HG02840 (cell line): ENCODE measurements around the gene BCL2L1.
"Not testable (repeated sequence)": the region's sequence is repeated elsewhere in the genome, so short reads cannot be mapped to it uniquely, and the experiment has no call there.

Experiments
- ATAC-seq: cut with Tn5 transposase; IDR thresholded peaks from one replicate; pipeline ENCODE4 v1.9.1; 2021; ENCODE audit warnings: mild to moderate bottlenecking, moderate library complexity, moderate number of reproducible peaks; ENCODE audit not compliant: unreplicated experiment, low FRiP score

Gene BCL2L1

DNA sequence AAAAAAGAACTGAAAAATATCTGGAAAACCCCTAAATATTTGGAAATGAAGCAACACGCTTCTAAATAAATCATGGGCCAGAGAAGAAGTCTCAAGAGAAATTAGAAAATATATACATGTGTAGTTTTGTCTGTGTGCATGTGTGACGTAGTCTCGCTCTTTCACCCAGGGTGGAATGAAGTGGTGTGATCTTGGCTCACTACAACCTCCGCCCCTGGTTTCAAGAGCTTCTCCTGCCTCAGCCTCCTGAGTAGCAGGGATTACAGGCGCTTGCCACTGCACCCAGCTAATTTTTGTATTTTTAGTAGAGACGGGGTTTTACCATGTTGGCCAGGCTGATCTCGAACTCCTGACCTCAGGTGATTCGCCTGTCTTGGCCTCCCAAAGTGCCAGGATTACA, 96.1 kb downstream of the BCL2L1 start:
- not testable (repeated sequence) for ATAC-seq

DNA sequence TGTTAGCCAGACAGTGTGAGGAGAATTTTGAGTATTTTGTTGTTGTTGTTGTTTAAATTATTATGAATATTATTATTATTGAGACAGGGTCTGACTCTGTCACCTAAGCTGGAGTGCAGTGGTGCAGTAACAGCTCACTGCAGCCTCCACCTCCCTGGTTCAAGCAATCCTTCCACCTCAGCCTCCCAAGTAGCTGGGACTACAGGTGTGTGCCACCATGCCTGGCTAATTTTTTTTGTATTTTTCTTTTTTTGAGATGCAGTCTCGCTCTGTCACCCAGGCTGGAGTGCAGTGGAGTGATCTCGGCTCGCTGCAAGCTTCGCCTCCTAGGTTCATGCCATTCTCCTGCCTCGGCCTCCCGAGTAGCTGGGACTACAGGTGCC, 99.6 kb downstream of the BCL2L1 start:
- ATAC-seq = not testable (repeated sequence)

DNA sequence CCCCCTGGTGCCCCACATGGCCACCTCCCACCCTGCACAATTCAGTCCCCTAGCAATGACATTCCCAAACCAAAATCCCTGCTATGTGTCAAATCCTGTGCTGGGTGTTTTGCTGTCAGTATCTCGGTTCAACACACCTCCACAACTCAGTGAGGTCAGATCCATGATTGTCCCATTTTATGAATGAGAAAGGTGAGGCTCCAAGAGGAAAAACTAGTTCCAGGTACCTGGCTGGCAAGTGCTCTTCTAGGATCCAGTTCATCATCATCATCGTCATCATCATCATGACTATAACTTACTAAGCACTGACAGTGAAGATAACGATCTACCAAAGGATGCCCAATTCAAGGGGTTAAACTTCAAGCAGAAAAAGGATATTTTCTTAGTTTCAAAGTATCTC, 102.4 kb downstream of the BCL2L1 start:
- ATAC-seq = no peak

DNA sequence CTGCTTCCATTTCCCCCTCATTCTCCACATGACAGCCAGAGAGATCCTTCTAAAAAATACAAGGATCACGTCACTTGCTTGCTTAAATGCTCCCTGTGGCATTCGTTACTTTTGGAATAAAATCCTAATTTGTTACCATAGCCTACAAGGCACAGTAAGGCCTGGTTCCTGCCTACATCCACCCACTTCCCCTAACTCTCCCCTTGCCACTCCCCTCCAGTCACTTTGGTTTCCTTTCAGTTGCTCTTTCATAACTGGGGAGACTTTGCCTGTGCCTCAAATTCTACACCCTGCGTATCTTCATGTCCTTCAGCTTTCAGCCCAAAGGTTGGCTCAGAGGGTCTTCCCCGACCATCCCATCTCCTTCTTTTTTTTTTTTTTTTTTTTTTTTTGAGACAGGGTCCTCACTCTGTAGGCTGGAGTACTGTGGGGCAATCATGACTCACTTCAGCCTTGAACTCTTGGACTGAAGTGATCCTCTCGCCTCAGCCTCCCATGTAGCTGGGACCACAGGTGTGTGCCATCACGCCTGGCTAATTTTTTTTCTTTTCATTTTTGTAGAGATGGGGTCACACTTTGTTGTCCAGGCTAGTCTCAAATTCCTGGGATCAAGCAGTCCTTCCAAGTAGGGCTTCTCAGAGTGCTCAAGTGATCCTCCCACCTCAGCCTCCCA, 105.1 kb downstream of the BCL2L1 start:
- ATAC-seq = no peak

DNA sequence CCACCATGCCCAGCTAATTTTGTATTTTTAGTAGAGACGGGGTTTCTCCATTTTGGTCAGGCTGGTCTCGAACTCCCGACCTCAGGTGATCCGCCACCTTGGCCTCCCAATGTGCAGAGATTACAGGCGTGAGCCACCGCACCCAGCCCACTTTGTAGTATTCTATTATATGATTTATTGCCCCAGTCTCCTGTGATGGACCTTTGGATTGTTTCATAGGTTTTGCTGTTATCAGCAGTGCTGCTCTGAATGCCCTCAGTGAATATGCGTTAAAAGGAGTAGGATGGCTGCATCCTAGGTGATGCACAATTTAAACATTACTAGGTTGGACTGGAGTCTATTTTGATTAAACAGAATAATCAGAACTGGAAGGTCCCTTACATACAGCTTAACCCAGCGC, 107.3 kb downstream of the BCL2L1 start:
- no peak for ATAC-seq
